ENCODE data around the gene IL21.

DNA sequence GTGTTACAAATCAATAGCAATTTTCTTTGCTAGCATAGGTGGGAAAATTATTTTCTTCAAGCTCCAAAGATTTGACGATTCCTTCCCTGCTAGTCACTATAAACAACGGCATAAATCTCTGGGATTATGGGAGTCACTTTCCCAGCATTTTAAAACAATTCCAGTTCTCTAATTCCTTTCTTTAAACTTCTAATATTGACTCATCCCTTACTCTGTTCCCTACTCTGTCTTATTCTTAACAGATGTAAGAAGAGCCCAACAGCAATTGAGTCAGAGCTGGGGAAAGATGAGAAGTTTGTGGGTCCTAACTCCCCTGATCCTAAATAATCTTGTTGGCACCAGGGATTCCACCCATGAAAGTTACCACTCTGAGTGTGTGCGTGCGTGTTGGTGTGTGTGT is 47.4 kb upstream of the IL21 start:
- TF ChIP-seq POLR2AphosphoS5 (IDR thresholded peaks at IDR 0.05; ENCODE audit: low read depth, low read length): peak; percentile 50; the same call in 1 of the 2 replicates
- no peak for TF ChIP-seq IRF3 (IDR thresholded peaks at IDR 0.05; ENCODE audit: low read depth, low read length)
- TF ChIP-seq MEF2A (IDR thresholded peaks at IDR 0.05; ENCODE audit: borderline replicate concordance, low read depth): peak; percentile 49; the same call in 1 of the 2 replicates
- TF ChIP-seq EP300 (IDR thresholded peaks at IDR 0.05; ENCODE audit: borderline replicate concordance in 1 of 2, low read depth in 1 of 2, low read length in 1 of 2): peak in 1 of 2 experiments; percentile 50; a peak in 1 of 4 replicates
- no peak for TF ChIP-seq SMC3 (IDR thresholded peaks at IDR 0.05; ENCODE audit: low read depth, low read length)
